ENCODE measurements around the gene MEAK7. TPM values are rescaled to one million over a fixed set of nuclear protein-coding genes. Genes with fewer than 3 reads are reported as not detected.
A peak's percentile ranks its signal among the peaks of the same experiment; 100 is the strongest.

MEAK7 gene
- total RNA-seq (2022) (30.9 and 32.7 TPM in 2 replicates), Bru-seq, nascent RNA (percentile 71 among the genes with signal in this experiment), BruChase-seq, experiment 1, labeled RNA remaining after a 2-hour chase (percentile 75 among the genes with signal in this experiment), BruChase-seq, experiment 2, labeled RNA remaining after a 6-hour chase (percentile 76 among the genes with signal in this experiment)
- long read RNA-seq, full-length matches to known transcripts, result 15 of 36 reads
- long read RNA-seq, partial matches to known transcripts, result 2 of 36 reads
- long read RNA-seq, other reads (novel, unspliced or antisense), result 19 of 36 reads

GRCh38 chr16:84504420-84505248 lies at the start of gene MEAK7:
Gene MEAK7 (minus strand): TSS chr16:84504659. CDS start chr16:84498086, 6,573 bp downstream.
- peaks cover 34% of the 10 kb centered on the region for H3K4me1 ChIP-seq
- H3K27me3 ChIP-seq (replicated peaks; ENCODE audit: control insufficient read depth, insufficient read depth, low read length), result no peaks in the 10 kb centered on the region
- Mint-ChIP-seq H3K36me3 (ENCODE audit: insufficient read depth, unreplicated experiment) (peaks cover 32% of the 10 kb centered on the region), H3K4me1 (ENCODE audit: low read depth, unreplicated experiment) (peaks cover 41% of the 10 kb centered on the region), H3K9me3 (ENCODE audit: unreplicated experiment) (no peaks in the 10 kb centered on the region), H3K27me3 (ENCODE audit: insufficient read depth, unreplicated experiment) (no peaks in the 10 kb centered on the region), H3K27ac (ENCODE audit: unreplicated experiment) (peak within 1 kb of the TSS; percentile 96), H3K4me3 (ENCODE audit: unreplicated experiment) (peak within 1 kb of the TSS; percentile 88)
- no peaks in the 10 kb centered on the region for H3K36me3 ChIP-seq (ENCODE audit: control insufficient read depth, insufficient read depth, low read length)
- H3K9me3 ChIP-seq, result no peaks in the 10 kb centered on the region
- peak within 1 kb of the TSS; percentile 79 for H3K4me3 ChIP-seq (ENCODE audit: low read depth, low read length)
- ChIA-PET POLR2A (no interaction called here), CTCF (interaction anchor here (0.8 to 1.9 kb wide), 4 partner anchors 51 to 234 kb away, joined by 3 to 4 read pairs (median 4); no protein-coding TSS in a partner anchor)
- intact Hi-C loops (cut with micrococcal nuclease; ENCODE audit: unreplicated experiment), result no loop called here
- peak in 1 of 2 experiments; percentile 42 for TF ChIP-seq CTCF (IDR thresholded peaks at IDR 0.05; ENCODE audit: insufficient read depth in 1 of 2, low read depth in 1 of 2, low read length in 1 of 2, severe bottlenecking in 1 of 2, unreplicated experiment in 1 of 2)
- peak; percentile 99 to 100 for DNase-seq
- no TSS peak for BruUV-seq (replicated peaks)

DNA sequence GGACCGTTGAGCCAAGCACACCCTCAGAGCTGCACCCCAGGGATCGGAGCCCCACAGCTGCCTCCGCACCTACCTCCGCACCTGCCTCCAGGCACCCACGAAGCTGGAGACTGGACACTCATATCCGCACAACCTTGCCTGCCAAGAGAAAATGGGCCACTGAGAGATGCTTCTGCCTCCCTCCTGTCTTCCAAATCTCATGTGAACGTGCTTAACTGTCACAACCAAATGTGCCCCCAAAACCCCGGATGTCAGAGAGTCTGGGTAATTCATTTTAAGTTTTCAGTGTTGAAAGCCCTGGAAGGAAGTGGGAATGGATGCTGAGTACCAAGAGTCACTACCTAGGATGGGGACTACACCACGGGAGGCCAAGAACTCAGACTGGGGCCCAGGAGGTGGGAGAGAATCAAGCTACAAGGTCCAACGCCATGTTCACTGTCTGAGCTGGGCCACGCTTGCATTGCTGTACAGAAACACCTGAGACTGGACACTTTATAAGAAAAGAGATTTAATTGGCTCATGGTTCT lies 49.5 kb upstream of the MEAK7 start:
- CTCF ChIA-PET, result no interaction called here
- peaks cover 56% of the 10 kb centered on the region for H3K4me1 Mint-ChIP-seq (ENCODE audit: low read depth, unreplicated experiment)

More for the DNA sequence above, 49.5 kb upstream of the MEAK7 start:
- Histone ChIP-seq H3K4me3 (ENCODE audit: low read depth, low read length) (no peak overlapping the region), H3K9me3 (no peaks in the 10 kb centered on the region), H3K36me3 (ENCODE audit: control insufficient read depth, insufficient read depth, low read length) (no peaks in the 10 kb centered on the region), H3K4me1 (peaks cover 41% of the 10 kb centered on the region), H3K27me3 (replicated peaks; ENCODE audit: control insufficient read depth, insufficient read depth, low read length) (no peaks in the 10 kb centered on the region)
- peak overlapping the region; percentile 45 for H3K27ac Mint-ChIP-seq (ENCODE audit: unreplicated experiment)
- intact Hi-C loops (cut with micrococcal nuclease; ENCODE audit: unreplicated experiment), result no loop called here
- no peak for TF ChIP-seq CTCF (IDR thresholded peaks at IDR 0.05; ENCODE audit: insufficient read depth in 1 of 2, low read depth in 1 of 2, low read length in 1 of 2, severe bottlenecking in 1 of 2, unreplicated experiment in 1 of 2)
- no peaks in the 10 kb centered on the region for H3K9me3 Mint-ChIP-seq (ENCODE audit: unreplicated experiment)
- no peaks in the 10 kb centered on the region for H3K27me3 Mint-ChIP-seq (ENCODE audit: insufficient read depth, unreplicated experiment)
- DNase-seq, result no peak
- H3K36me3 Mint-ChIP-seq (ENCODE audit: insufficient read depth, unreplicated experiment), result peaks cover 13% of the 10 kb centered on the region
- BruUV-seq (replicated peaks), result no TSS peak
- POLR2A ChIA-PET, result no interaction called here
- no peak overlapping the region for H3K4me3 Mint-ChIP-seq (ENCODE audit: unreplicated experiment)
